IPS-15b (cell line): Measurements from ENCODE around the gene RASSF3.

Experiments used
- H3K27me3 ChIP-seq: one replicate; pipeline ENCODE4 v1.6.1; 2013; ENCODE audit warnings: low read length; ENCODE audit not compliant: control insufficient read depth, insufficient read depth
- H3K36me3 ChIP-seq: one replicate; pipeline ENCODE4 v1.6.1; 2013; ENCODE audit warnings: low read length; ENCODE audit not compliant: control insufficient read depth, insufficient read depth
- H3K4me1 ChIP-seq: one replicate; pipeline ENCODE4 v1.6.1; 2013; ENCODE audit warnings: mild to moderate bottlenecking, low read length; ENCODE audit not compliant: control insufficient read depth, insufficient read depth
- H3K4me3 ChIP-seq: one replicate; pipeline ENCODE4 v1.5.1; 2013; ENCODE audit warnings: low read depth, low read length
- H3K9ac ChIP-seq: one replicate; pipeline ENCODE4 v1.6.1; 2013; ENCODE audit warnings: low read depth, mild to moderate bottlenecking, low read length
- H3K9me3 ChIP-seq: one replicate; pipeline ENCODE4 v1.6.1; 2013; ENCODE audit warnings: mild to moderate bottlenecking, low read length; ENCODE audit not compliant: control insufficient read depth, insufficient read depth

The RASSF3 gene

DNA sequence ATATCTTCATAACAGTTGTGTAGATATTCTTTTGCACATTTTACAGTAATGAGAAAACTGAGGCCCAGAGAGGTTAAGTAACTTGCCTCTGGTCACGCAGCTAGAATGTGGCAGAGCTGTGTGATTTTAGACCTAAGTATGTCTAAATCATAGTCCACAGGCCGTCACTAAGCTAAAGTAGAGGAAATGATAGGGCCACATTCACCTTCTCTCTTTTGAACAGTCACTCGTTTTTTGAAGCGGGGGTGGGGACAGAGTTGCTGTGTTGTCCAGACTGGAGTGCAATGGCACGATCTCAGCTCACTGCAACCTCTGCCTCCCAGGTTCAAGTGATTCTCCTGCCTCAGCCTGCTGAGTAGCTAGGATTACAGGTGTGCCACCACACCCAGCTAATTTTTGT is 68.5 kb downstream of the RASSF3 start:
- Histone ChIP-seq H3K9me3 (no peaks in the 10 kb centered on the region), H3K4me3 (no peak overlapping the region), H3K4me1 (peaks cover 15% of the 10 kb centered on the region), H3K27me3 (no peaks in the 10 kb centered on the region), H3K9ac (no peak overlapping the region), H3K36me3 (no peaks in the 10 kb centered on the region)

- Histone ChIP-seq H3K4me1 (peaks cover 15% of the 10 kb centered on the region), H3K9ac (no peak overlapping the region), H3K36me3 (no peaks in the 10 kb centered on the region), H3K4me3 (no peak overlapping the region), H3K9me3 (no peaks in the 10 kb centered on the region), H3K27me3 (no peaks in the 10 kb centered on the region)
Observed at GRCh38 chr12:64679487-64680001, 69.2 kb downstream of the RASSF3 start.

- Histone ChIP-seq H3K27me3 (no peaks in the 10 kb centered on the region), H3K4me1 (peaks cover 15% of the 10 kb centered on the region), H3K4me3 (no peak overlapping the region), H3K36me3 (no peaks in the 10 kb centered on the region), H3K9ac (no peak overlapping the region), H3K9me3 (no peaks in the 10 kb centered on the region)
Observed at GRCh38 chr12:64680235-64680634, 69.9 kb downstream of the RASSF3 start.

GRCh38 chr12:64681200-64682052 is 71.1 kb downstream of the RASSF3 start:
- Histone ChIP-seq H3K36me3 (no peaks in the 10 kb centered on the region), H3K4me3 (no peak overlapping the region), H3K9me3 (no peaks in the 10 kb centered on the region), H3K4me1 (peaks cover 15% of the 10 kb centered on the region), H3K9ac (no peak overlapping the region), H3K27me3 (no peaks in the 10 kb centered on the region)

GRCh38 chr12:64682572-64683277 is 72.4 kb downstream of the RASSF3 start:
- no peaks in the 10 kb centered on the region for H3K9me3 ChIP-seq
- H3K36me3 ChIP-seq: no peaks in the 10 kb centered on the region
- H3K27me3 ChIP-seq: no peaks in the 10 kb centered on the region
- no peak overlapping the region for H3K9ac ChIP-seq
- no peak overlapping the region for H3K4me3 ChIP-seq
- H3K4me1 ChIP-seq: peaks cover 15% of the 10 kb centered on the region

DNA sequence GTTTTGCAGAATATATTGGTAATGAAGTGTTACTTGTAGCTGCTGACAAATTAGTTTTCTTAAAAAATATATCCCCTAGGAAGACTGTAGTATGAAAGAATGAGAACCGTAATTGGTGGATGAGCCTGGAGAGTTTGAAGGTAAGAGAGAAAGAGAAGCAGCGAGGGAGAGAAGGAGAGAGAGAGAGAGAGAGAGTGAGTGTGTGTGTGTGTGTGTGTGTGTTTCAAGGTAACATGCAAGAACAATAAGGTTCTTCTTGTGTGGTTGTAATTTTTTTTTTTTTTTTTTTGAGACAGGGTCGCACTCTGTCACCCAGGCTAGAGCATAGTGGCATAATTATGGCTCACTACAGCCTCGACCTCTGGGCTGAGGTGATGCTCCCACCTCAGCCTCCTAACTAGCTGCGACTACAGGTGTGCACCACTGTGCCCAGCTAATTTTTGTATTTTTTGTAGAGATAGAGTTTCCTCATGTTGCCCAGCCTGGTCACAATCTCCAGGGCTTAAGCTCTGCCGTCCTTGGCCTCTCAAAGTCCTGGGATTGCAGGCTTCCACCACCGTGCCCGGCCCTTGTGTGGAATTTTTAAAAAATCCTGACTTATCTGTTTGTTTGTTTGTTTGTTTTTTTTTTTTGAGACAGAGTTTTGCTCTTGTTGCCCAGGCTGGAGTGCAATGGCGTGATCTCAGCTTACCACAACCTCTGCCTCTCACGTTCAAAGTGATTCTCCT is 73.7 kb downstream of the RASSF3 start:
- no peaks in the 10 kb centered on the region for H3K36me3 ChIP-seq
- no peaks in the 10 kb centered on the region for H3K9me3 ChIP-seq
- no peak overlapping the region for H3K4me3 ChIP-seq
- H3K27me3 ChIP-seq: no peaks in the 10 kb centered on the region
- peaks cover 13% of the 10 kb centered on the region for H3K4me1 ChIP-seq
- H3K9ac ChIP-seq: no peak overlapping the region

- no peak overlapping the region for H3K4me3 ChIP-seq
Observed at GRCh38 chr12:64685050-64685449, 74.8 kb downstream of the RASSF3 start.

GRCh38 chr12:64685605-64686004 is 75.3 kb downstream of the RASSF3 start:
- Histone ChIP-seq H3K9ac (no peak overlapping the region), H3K4me3 (no peak overlapping the region), H3K27me3 (no peaks in the 10 kb centered on the region)

More at GRCh38 chr12:64685050-64685449, 74.8 kb downstream of the RASSF3 start:
- Histone ChIP-seq H3K9ac (no peak overlapping the region), H3K27me3 (no peaks in the 10 kb centered on the region), H3K9me3 (no peaks in the 10 kb centered on the region), H3K4me1 (peaks cover 13% of the 10 kb centered on the region), H3K36me3 (no peaks in the 10 kb centered on the region)

DNA sequence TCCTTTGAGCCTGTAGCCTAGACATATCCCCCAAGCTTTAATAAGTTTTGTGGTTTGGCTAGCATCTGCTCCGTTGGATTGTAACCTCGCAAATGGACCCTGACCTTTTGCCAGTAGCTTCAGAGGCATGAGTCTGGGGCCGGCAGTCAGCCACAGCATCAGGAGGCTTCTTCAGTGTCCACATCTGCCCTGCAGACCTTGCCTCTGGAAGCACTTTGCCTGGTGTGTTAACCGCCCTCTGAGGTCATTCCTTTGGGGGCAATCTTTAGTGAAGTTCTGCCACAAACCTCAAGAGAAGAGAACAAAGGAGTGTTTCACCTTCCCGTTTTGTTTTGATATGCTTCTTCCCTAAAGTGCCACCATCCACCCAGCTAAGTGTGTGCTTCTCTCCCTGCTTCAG is 77.5 kb downstream of the RASSF3 start:
- Histone ChIP-seq H3K9me3 (no peaks in the 10 kb centered on the region), H3K27me3 (no peaks in the 10 kb centered on the region), H3K4me1 (peaks cover 21% of the 10 kb centered on the region), H3K9ac (no peak overlapping the region), H3K36me3 (no peaks in the 10 kb centered on the region), H3K4me3 (no peak overlapping the region)

More at GRCh38 chr12:64685605-64686004, 75.3 kb downstream of the RASSF3 start:
- Histone ChIP-seq H3K9me3 (no peaks in the 10 kb centered on the region), H3K36me3 (no peaks in the 10 kb centered on the region), H3K4me1 (peaks cover 13% of the 10 kb centered on the region)

DNA sequence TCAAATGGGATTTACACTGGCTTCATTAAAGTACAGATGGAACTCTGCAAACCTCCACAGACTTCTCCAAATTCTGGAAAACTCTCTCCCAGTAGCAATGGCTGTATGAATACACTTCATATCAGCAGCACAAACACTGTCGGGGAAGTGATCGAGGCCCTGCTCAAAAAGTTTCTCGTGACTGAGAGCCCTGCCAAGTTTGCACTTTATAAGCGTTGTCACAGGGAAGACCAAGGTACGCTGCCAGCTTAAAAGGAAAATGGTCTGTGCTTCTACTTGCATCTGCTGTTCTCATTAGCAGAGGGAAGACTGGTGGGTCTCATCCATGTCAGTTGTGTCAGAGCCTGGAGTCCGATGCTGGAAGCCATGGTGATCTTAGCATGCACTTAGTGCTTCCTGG is 77.9 kb downstream of the RASSF3 start:
- Histone ChIP-seq H3K27me3 (no peaks in the 10 kb centered on the region), H3K4me1 (peaks cover 17% of the 10 kb centered on the region), H3K9ac (no peak overlapping the region), H3K9me3 (no peaks in the 10 kb centered on the region), H3K36me3 (no peaks in the 10 kb centered on the region), H3K4me3 (no peak overlapping the region)

DNA sequence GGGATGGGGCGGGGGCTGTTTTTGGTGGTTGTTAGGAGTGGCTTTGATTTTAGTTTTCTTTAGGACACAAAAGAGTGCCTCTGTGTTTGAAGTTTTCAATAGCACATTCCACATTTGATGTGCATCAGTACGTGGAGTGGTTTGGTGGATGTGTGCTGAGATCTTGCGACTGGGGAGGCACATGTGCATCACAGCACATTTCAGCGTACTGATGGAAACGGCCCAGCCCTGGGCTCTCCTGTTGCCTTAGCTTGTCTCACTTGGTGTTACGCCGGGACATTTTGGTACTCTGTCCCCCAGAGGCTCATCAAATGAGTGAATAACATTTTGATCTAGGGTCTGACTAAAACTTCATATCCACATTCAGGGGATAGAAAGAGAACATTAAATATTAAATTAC is 78.4 kb downstream of the RASSF3 start:
- Histone ChIP-seq H3K36me3 (no peaks in the 10 kb centered on the region), H3K4me3 (no peak overlapping the region), H3K4me1 (peaks cover 15% of the 10 kb centered on the region), H3K9ac (no peak overlapping the region), H3K9me3 (no peaks in the 10 kb centered on the region), H3K27me3 (no peaks in the 10 kb centered on the region)
